Lower leg skin (tissue), 4 donors: Measurements from ENCODE around the gene SIRPG. TPM values are rescaled to one million over a fixed set of nuclear protein-coding genes. Genes with fewer than 3 reads are reported as not detected.

Experiments used
- DNase-seq, 2 donors: peaks; one replicate each; pipeline ENCODE4 v3.0.0-alpha.2; 2019; ENCODE audit warnings: low spot score in 2 of 2
- H3K4me3 ChIP-seq: fragments of 200-600 bp; sonication (generic); 2 replicates; pipeline ENCODE4 v1.5.1; 2017; ENCODE audit warnings: mild to moderate bottlenecking, low read depth; ENCODE audit not compliant: poor library complexity, severe bottlenecking
- POLR2A ChIP-seq, 2 donors: fragments of 450-650 bp; IDR thresholded peaks; one replicate each; pipeline ENCODE4 v1.6.1; 2016 to 2017; ENCODE audit warnings: antibody characterized with exemption in 2 of 2, mild to moderate bottlenecking in 1 of 2, moderate library complexity in 1 of 2
- WGBS, 2 donors: methylation state at CpG; one replicate each; pipeline ENCODE4 v1.1.5; 2018; 5-methylcytosine and 5-hydroxymethylcytosine counted together
- intact Hi-C: fragments of 100-400 bp; cut with DNase I; formaldehyde crosslinking; loops from one replicate; pipeline ENCODE4 v1.15.0; 2023; ENCODE audit warnings: low total_unique reads
- total RNA-seq, 4 donors: library from RNA; depleted of rRNA; stranded (reverse); fragments of >200 nt; gene quantifications; one replicate each; pipeline ENCODE4 v1.1.0, GENCODE V29; 2016
- TF ChIP-seq, protein P1 (sequence below), 3 donors: fragments of 450-650 bp; IDR thresholded peaks; one replicate each; pipeline ENCODE4 v1.5.1; 2016; ENCODE audit warnings: antibody characterized with exemption in 3 of 3, mild to moderate bottlenecking in 3 of 3, moderate library complexity in 2 of 3

SIRPG gene
- total RNA-seq, 4 donors from 2014 or later, result 0.89 TPM; not detected in 3

GRCh38 chr20:1697592-1697991, 40.0 kb upstream of the SIRPG start:
- TF ChIP-seq POLR2A (IDR thresholded peaks at IDR 0.05), result no peak
- TF ChIP-seq, protein P1, sequence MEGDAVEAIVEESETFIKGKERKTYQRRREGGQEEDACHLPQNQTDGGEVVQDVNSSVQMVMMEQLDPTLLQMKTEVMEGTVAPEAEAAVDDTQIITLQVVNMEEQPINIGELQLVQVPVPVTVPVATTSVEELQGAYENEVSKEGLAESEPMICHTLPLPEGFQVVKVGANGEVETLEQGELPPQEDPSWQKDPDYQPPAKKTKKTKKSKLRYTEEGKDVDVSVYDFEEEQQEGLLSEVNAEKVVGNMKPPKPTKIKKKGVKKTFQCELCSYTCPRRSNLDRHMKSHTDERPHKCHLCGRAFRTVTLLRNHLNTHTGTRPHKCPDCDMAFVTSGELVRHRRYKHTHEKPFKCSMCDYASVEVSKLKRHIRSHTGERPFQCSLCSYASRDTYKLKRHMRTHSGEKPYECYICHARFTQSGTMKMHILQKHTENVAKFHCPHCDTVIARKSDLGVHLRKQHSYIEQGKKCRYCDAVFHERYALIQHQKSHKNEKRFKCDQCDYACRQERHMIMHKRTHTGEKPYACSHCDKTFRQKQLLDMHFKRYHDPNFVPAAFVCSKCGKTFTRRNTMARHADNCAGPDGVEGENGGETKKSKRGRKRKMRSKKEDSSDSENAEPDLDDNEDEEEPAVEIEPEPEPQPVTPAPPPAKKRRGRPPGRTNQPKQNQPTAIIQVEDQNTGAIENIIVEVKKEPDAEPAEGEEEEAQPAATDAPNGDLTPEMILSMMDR (IDR thresholded peaks at IDR 0.05), result no peak
- DNase-seq, result no peak
- intact Hi-C loops, result no loop called here
- no peak overlapping the region for H3K4me3 ChIP-seq
- 77 to 80% methylated on average over 2 of the region's 2 CpGs for WGBS, 2 donors

DNA sequence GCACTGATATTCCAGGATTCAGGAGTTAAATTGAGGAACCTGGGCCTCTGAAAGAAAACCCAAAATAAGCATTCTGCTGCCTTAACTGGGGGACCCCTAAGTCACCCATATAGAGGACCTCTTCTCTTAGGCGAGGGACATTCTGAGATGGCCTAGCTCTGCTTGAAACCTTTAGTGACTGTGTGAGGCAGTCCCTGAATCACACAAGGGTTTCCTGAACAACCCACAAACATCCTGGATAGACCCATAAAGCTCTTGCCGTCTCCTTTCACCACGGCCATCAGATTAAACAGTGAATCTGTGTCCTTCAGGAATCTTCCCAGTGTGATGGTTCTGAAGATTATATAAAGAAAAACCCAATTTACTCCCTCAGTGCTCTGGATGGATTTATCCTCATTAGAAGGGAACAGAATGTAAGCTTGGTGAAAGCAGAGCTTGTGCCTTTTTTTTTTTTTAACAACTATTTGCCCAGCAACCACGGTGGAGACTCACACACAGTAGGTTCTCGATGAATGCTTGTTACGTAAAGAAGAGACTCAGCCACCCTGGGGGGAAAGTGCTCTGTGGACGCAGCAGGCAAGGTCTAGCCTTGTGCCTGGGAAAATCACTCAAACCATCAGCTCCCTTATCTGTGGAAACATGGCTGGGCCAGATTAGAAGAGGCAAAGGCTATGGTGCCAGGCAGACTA, 39.1 kb upstream of the SIRPG start:
- TF ChIP-seq, protein P1 (IDR thresholded peaks at IDR 0.05), result no peak
- no peak overlapping the region for H3K4me3 ChIP-seq
- no peak for DNase-seq
- intact Hi-C loops, result no loop called here
- 69 to 75% methylated on average over 7 of the region's 7 CpGs for whole genome bisulfite sequencing, 2 donors

DNA sequence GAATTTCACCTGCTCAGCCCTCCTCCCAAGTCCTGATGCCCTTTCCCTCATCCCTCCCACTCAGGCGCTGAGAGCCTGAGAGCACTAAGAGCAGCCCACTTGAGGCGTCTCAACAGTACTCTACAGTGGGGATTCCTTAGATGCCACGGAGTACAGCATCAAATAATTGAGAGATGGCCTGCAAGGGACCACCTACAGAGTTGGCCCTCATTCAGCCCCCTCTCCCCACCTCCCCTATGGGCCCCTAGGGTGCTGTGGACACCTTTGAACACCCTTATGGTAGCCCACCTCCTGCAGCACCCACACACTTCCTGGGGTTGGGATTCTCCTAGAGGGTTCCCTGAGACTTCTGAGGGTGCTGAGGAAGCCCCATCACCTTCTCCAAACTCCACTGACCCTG, 37.1 kb upstream of the SIRPG start:
- intact Hi-C loops, result no loop called here
- no peak overlapping the region for H3K4me3 ChIP-seq
- WGBS, 2 donors, result 71 to 74% methylated on average over 3 of the region's 3 CpGs
- no peak for DNase-seq
- TF ChIP-seq, protein P1 (IDR thresholded peaks at IDR 0.05), result no peak
- no peak for TF ChIP-seq POLR2A (IDR thresholded peaks at IDR 0.05)

GRCh38 chr20:1693427-1693826, 35.8 kb upstream of the SIRPG start:
- DNase-seq, result no peak
- intact Hi-C loops, result no loop called here
- H3K4me3 ChIP-seq, result no peak overlapping the region
- TF ChIP-seq POLR2A (IDR thresholded peaks at IDR 0.05), result no peak
- TF ChIP-seq, protein P1 (IDR thresholded peaks at IDR 0.05), result no peak
- WGBS, 2 donors, result 16 to 19% methylated on average over 1 of the region's 1 CpG

DNA sequence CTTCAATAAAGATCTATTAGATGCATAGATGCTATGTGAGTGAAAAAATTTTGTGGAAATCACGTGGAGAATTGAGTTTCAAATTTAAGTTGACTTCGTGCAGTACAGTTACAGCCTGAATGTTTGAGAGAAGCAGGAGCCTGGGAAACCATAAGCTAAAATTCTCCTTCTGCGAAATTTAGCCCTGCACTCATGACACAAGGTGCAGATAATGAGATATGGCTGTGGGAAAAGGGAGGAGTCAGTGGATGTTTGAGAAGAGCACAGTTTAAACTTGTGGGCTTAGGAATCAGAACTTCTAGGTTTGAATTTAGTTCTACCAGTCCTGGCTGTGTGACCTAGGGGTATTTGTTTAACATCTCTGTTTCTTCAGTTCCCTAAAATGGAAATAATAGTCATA, 32.1 kb upstream of the SIRPG start:
- H3K4me3 ChIP-seq, result no peak overlapping the region
- no peak for DNase-seq
- intact Hi-C loops, result no loop called here
- 79 to 80% methylated on average over 3 of the region's 3 CpGs for WGBS, 2 donors
- TF ChIP-seq, protein P1 (IDR thresholded peaks at IDR 0.05), result no peak
- TF ChIP-seq POLR2A (IDR thresholded peaks at IDR 0.05), result no peak
